ENCODE results near the gene ECE1.
A peak's percentile ranks its signal among the peaks of the same experiment; 100 is the strongest.

The ECE1 gene

GRCh38 chr1:21258331-21259134 is 31.7 kb downstream of the ECE1 start:
- H3K4me1 ChIP-seq = peaks cover 12 to 58% (median 46%) of the 10 kb centered on the region in 4 donors

GRCh38 chr1:21257431-21258135 is 32.7 kb downstream of the ECE1 start:
- Histone ChIP-seq H3K36me3 (peaks cover 54 to 77% (median 62%) of the 10 kb centered on the region in 3 donors), H3K27me3 (no peaks in the 10 kb centered on the region), H3K4me3 (no peak overlapping the region), H3K27ac (peak overlapping the region in 1 of 2 donors; percentile 95), H3K4me1 (peaks cover 7 to 58% (median 39%) of the 10 kb centered on the region in 4 donors), H3K9me3 (no peaks in the 10 kb centered on the region)
- DNase-seq = no peak
- TF ChIP-seq CTCF (IDR thresholded peaks at IDR 0.05) = no peak
- intact Hi-C loops (cut with DNase I; ENCODE audit: low total_unique reads) = no loop called here

More at GRCh38 chr1:21258331-21259134, 31.7 kb downstream of the ECE1 start:
- Histone ChIP-seq H3K27me3 (no peaks in the 10 kb centered on the region), H3K27ac (peak overlapping the region; percentile 28 to 95), H3K4me3 (no peak overlapping the region), H3K36me3 (peaks cover 54 to 70% (median 64%) of the 10 kb centered on the region in 3 donors), H3K9me3 (no peaks in the 10 kb centered on the region)
- TF ChIP-seq CTCF (IDR thresholded peaks at IDR 0.05) = no peak
- DNase-seq = no peak
- intact Hi-C loops (cut with DNase I; ENCODE audit: low total_unique reads) = no loop called here

GRCh38 chr1:21256776-21257175 is 33.5 kb downstream of the ECE1 start:
- DNase-seq = no peak
- intact Hi-C loops (cut with DNase I; ENCODE audit: low total_unique reads) = no loop called here

GRCh38 chr1:21255943-21256320 is 34.3 kb downstream of the ECE1 start:
- peaks cover 64 to 93% (median 72%) of the 10 kb centered on the region in 3 donors for H3K36me3 ChIP-seq
- no peak for DNase-seq
- peaks cover 1 to 56% (median 36%) of the 10 kb centered on the region in 4 donors for H3K4me1 ChIP-seq
- no peak overlapping the region for H3K4me3 ChIP-seq
- peak overlapping the region; percentile 55 to 80 for H3K27ac ChIP-seq
- no peak for TF ChIP-seq CTCF (IDR thresholded peaks at IDR 0.05)
- intact Hi-C loops (cut with DNase I; ENCODE audit: low total_unique reads) = no loop called here
- H3K27me3 ChIP-seq = no peaks in the 10 kb centered on the region
- no peaks in the 10 kb centered on the region for H3K9me3 ChIP-seq

More at GRCh38 chr1:21256776-21257175, 33.5 kb downstream of the ECE1 start:
- peak overlapping the region; percentile 55 to 80 for H3K27ac ChIP-seq
- peaks cover 56 to 85% (median 64%) of the 10 kb centered on the region in 3 donors for H3K36me3 ChIP-seq
- TF ChIP-seq CTCF (IDR thresholded peaks at IDR 0.05) = no peak
- no peak overlapping the region for H3K4me3 ChIP-seq
- H3K4me1 ChIP-seq = peaks cover 5 to 58% (median 40%) of the 10 kb centered on the region in 4 donors
- H3K27me3 ChIP-seq = no peaks in the 10 kb centered on the region
- H3K9me3 ChIP-seq = no peaks in the 10 kb centered on the region

- Histone ChIP-seq H3K36me3 (peaks cover 67 to 97% (median 76%) of the 10 kb centered on the region in 3 donors), H3K4me3 (no peak overlapping the region), H3K9me3 (no peaks in the 10 kb centered on the region), H3K27me3 (no peaks in the 10 kb centered on the region), H3K4me1 (peaks cover 0 to 51% (median 31%) of the 10 kb centered on the region in 4 donors), H3K27ac (peak overlapping the region; percentile 55 to 80)
- peak; percentile 91 to 93 for DNase-seq
- TF ChIP-seq CTCF (IDR thresholded peaks at IDR 0.05) = peak; percentile 84 to 90
- intact Hi-C loops (cut with DNase I; ENCODE audit: low total_unique reads) = no loop called here
These were observed 34.9 kb downstream of the ECE1 start for GRCh38 chr1:21255284-21255942.
